Adrenal gland (tissue), 12 donors: Measurements from ENCODE around the gene MC5R. TPM values are rescaled to one million over a fixed set of nuclear protein-coding genes. Genes with fewer than 3 reads are reported as not detected.
"Not testable (repeated sequence)": the region's sequence is repeated elsewhere in the genome, so short reads cannot be mapped to it uniquely, and the experiment has no call there.

Source experiments
- DNase-seq, 7 donors: peaks; one replicate each; pipeline ENCODE4 v3.0.0-alpha.2; 2019 to 2020
- H3K27ac ChIP-seq, 5 donors: fragments of 200-600 bp; sonication (generic) in 4 of 5; 1 replicate in 3 of 5; 2 replicates in 2 of 5; pipeline versions ENCODE4 v1.5.1 to v1.8.0; 2016 to 2020; ENCODE audit warnings: mild to moderate bottlenecking in 1 of 5
- H3K27me3 ChIP-seq: fragments of 200-600 bp; 2 replicates; pipeline ENCODE4 v1.8.0; 2021
- H3K36me3 ChIP-seq, 2 donors: fragments of 200-600 bp; replicated peaks in 1 of 2; 1 replicate in 1 of 2; 2 replicates in 1 of 2; pipeline versions ENCODE4 v1.5.1 to v1.8.0; 2018 to 2022
- H3K4me1 ChIP-seq, 2 donors: fragments of 200-600 bp; replicated peaks in 1 of 2; 1 replicate in 1 of 2; 2 replicates in 1 of 2; pipeline versions ENCODE4 v1.5.1 to v1.8.0; 2018 to 2021
- H3K4me3 ChIP-seq, 4 donors: fragments of 200-600 bp; sonication (generic) in 3 of 4; one replicate each; pipeline ENCODE4 v1.5.1; 2016 to 2018
- H3K9me3 ChIP-seq, 3 donors: fragments of 200-600 bp; sonication (generic) in 1 of 3; replicated peaks in 1 of 3; 1 replicate in 2 of 3; 2 replicates in 1 of 3; pipeline versions ENCODE4 v1.5.1 to v1.8.0; 2016 to 2021
- POLR2A ChIP-seq, 2 donors: fragments of 450-650 bp; IDR thresholded peaks; one replicate each; pipeline ENCODE4 v1.6.1; 2017; ENCODE audit warnings: antibody characterized with exemption in 2 of 2, mild to moderate bottlenecking in 2 of 2, moderate library complexity in 1 of 2
- WGBS, 4 donors: extraction: QIAGEN DNeasy Blood & Tissue Kit in 2 of 4; methylation state at CpG; one replicate each; pipeline versions ENCODE4 v1.1.5 to v1.1.7; 2013 to 2017; 5-methylcytosine and 5-hydroxymethylcytosine counted together
- intact Hi-C, 2 donors: fragments of 100-400 bp; cut with DNase I; formaldehyde crosslinking; loops; one replicate each; pipeline versions ENCODE4 v1.14.1 to v1.15.0; 2022 to 2023
- polyA plus RNA-seq, 3 donors: library from polyadenylated mRNA; stranded (reverse); fragments of 200-250 nt in 2 of 3; fragments of 350-450 nt in 1 of 3; fragmentation: Illumina TruSeq in 1 of 3; extraction: RNeasy Lipid Tissue Mini Kit (QIAGEN cat#74804) in 1 of 3; gene quantifications; one replicate each; pipeline ENCODE4 v1.2.3, GENCODE V29; 2013 to 2014
- total RNA-seq, 9 donors: library from RNA; depleted of rRNA in 4 of 9; stranded (reverse); fragments of >200 nt in 4 of 9; fragments of 120-200 nt in 1 of 9; fragmentation: NEBNext Ultra II Directional in 1 of 9; extraction: Animal tissue kit (Norgen Biotek cat#: 25700) in 1 of 9; gene quantifications; one replicate each; pipeline versions ENCODE4 v1.1.0 to v1.2.4, GENCODE V29; 2013 to 2023
- TF ChIP-seq, protein P1 (sequence below), 6 experiments: fragments of 450-650 bp in 4 of 6; fragments of 200-600 bp in 2 of 6; sonication (generic) in 1 of 6; IDR thresholded peaks; 1 replicate in 5 of 6; 2 replicates in 1 of 6; pipeline versions ENCODE4 v1.5.1 to v1.8.0; 2016 to 2021; ENCODE audit warnings: antibody characterized with exemption in 6 of 6, mild to moderate bottlenecking in 2 of 6, moderate library complexity in 1 of 6
- donor health status: healthy with polysubstance abuse.
- donor health status: Bipolar disorder and iron deficiency.
- donor health status: DM: yes; HTN: yes; CAD: no.
- donor health status: DM: no; HTN: no; CAD: no.
- donor health status: DM: no; HTN: no; CAD: no.
- donor health status: DM: yes; HTN: yes; CAD: no.

Gene MC5R
- total and polyA plus RNA-seq, 12 donors, result 0.06 to 0.32 (median 0.18) TPM; not detected in 7

DNA sequence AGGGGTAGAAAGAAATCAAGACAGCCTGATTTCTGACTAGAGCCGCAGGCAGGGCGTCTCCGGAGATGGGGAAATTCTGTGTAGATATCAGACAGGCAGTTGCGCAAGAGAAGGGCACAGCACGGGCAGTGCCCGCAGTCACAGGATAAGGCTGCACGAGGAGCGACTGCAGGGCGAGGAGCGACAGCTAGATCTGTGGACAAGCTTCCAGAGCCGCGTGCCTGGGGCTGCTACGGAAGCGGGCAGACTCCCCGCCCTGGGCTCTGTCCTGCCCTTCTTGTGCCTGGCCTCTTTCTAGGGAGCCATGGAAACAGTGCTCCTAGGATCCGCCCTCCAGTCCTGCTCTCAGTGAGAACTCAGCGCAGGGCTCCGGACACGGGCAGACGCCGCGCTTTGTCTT lies 12.6 kb downstream of the MC5R start:
- no peak overlapping the region for H3K27ac ChIP-seq
- no peak for DNase-seq
- WGBS, 4 donors, result 90 to 92% (median 91%) methylated on average over 11 to 22 of the region's 22 CpGs
- H3K9me3 ChIP-seq, result no peaks in the 10 kb centered on the region
- intact Hi-C loops, result no loop called here
- no peaks in the 10 kb centered on the region for H3K4me1 ChIP-seq
- TF ChIP-seq, protein P1, sequence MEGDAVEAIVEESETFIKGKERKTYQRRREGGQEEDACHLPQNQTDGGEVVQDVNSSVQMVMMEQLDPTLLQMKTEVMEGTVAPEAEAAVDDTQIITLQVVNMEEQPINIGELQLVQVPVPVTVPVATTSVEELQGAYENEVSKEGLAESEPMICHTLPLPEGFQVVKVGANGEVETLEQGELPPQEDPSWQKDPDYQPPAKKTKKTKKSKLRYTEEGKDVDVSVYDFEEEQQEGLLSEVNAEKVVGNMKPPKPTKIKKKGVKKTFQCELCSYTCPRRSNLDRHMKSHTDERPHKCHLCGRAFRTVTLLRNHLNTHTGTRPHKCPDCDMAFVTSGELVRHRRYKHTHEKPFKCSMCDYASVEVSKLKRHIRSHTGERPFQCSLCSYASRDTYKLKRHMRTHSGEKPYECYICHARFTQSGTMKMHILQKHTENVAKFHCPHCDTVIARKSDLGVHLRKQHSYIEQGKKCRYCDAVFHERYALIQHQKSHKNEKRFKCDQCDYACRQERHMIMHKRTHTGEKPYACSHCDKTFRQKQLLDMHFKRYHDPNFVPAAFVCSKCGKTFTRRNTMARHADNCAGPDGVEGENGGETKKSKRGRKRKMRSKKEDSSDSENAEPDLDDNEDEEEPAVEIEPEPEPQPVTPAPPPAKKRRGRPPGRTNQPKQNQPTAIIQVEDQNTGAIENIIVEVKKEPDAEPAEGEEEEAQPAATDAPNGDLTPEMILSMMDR (IDR thresholded peaks at IDR 0.05), result no peak
- no peak for TF ChIP-seq POLR2A (IDR thresholded peaks at IDR 0.05)
- no peaks in the 10 kb centered on the region for H3K36me3 ChIP-seq
- peaks cover 7% of the 10 kb centered on the region for H3K27me3 ChIP-seq
- no peak overlapping the region for H3K4me3 ChIP-seq

DNA sequence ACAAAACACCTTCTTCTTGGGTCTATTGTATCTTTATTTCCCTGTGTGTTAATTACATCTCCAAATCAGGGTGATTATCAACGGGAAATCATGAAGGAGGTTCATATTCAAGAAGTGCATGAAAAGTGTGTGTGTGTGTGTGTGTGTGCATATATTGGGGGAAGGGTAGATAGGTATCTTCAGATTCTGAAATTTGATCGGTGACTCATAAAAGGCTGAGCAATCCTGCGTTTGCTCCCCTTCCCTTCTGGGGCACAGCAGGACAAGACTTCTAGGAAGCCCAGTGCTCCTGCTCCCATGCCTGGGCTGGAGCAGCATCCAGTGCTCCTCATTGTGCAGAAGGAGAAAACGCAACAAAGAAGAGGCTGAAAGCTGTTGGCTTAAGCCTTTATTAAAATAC lies 25.8 kb downstream of the MC5R start:
- Histone ChIP-seq H3K27me3 (no peaks in the 10 kb centered on the region), H3K27ac (no peak overlapping the region), H3K4me3 (no peak overlapping the region), H3K4me1 (no peaks in the 10 kb centered on the region), H3K36me3 (no peaks in the 10 kb centered on the region), H3K9me3 (peaks cover 0 to 9% (median 0%) of the 10 kb centered on the region in 3 donors)
- no peak for DNase-seq
- intact Hi-C loops, result no loop called here
- WGBS, 4 donors, result 81 to 91% (median 88%) methylated on average over 4 of the region's 4 CpGs
- TF ChIP-seq POLR2A (IDR thresholded peaks at IDR 0.05), result no peak

DNA sequence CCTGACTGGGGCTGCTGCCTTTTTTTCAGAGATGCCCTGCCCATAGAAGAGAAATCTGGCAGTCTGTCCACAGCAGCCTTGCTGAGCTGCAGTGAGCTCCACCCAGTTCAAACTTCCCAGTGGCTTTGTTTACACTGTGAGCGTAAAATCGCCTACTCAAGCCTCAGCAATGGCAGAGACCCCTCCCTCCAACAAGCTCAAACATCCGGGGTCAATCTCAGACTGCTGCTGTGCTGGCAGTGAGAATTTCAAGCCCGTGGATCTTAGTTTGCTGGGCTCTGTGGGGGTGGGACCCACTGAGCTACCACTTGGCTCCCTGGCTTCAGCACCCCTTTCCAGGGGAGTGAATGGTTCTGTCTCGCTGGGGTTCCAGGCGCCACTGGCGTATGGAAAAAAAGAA lies 38.9 kb downstream of the MC5R start:
- H3K36me3 ChIP-seq, DNase-seq, H3K9me3 ChIP-seq, H3K4me1 ChIP-seq, intact Hi-C loops, H3K27me3 ChIP-seq, H3K27ac ChIP-seq, H3K4me3 ChIP-seq: not testable (repeated sequence)
- 44 to 49% (median 45%) methylated on average over 4 to 7 of the region's 7 CpGs for WGBS, 4 donors

DNA sequence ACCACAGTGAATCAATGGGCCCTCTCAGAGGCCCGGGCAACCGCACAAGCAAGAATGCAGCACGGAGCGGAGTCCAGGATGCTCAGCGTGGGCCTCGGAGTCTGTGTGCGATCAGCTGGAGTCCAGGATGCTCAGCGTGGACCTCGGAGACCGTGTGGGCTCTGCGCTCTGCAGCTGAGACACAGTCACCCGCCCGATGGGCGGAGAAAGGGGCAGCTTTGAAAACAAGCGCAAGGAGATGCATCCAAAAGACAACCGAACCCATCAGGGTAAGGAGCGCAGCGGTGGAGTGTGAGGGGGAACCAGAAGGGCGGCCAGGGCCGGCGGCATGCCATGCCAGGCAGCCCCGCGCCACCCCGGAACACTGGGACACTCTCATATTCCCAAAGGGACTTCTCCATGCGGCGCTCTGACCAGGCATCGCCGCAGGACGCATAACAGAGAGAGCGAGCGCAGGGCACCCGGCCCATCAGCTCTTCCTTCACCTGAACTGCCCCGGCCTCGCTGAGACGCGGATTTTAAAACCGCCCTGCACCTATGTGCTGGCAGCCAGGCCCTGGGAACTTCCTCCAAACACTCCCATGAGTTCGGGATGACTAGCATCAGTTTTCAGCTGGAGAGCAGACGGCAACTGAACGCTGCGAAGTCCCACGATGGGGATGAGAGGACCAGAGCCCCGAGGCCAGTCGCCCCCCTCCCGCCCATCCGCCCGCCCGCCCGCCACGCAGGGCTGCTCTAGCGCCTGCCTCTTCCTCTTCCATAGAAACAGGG lies 44.7 kb downstream of the MC5R start:
- intact Hi-C loops, result no loop called here
- peaks cover 18% of the 10 kb centered on the region for H3K27me3 ChIP-seq
- no peak overlapping the region for H3K4me3 ChIP-seq
- no peaks in the 10 kb centered on the region for H3K4me1 ChIP-seq
- no peaks in the 10 kb centered on the region for H3K9me3 ChIP-seq
- 4 to 10% (median 5%) methylated on average over 17 to 51 of the region's 51 CpGs for WGBS, 4 donors
- no peak for DNase-seq
- no peak overlapping the region for H3K27ac ChIP-seq
- TF ChIP-seq, protein P1 (IDR thresholded peaks at IDR 0.05), result no peak
- H3K36me3 ChIP-seq, result no peaks in the 10 kb centered on the region

DNA sequence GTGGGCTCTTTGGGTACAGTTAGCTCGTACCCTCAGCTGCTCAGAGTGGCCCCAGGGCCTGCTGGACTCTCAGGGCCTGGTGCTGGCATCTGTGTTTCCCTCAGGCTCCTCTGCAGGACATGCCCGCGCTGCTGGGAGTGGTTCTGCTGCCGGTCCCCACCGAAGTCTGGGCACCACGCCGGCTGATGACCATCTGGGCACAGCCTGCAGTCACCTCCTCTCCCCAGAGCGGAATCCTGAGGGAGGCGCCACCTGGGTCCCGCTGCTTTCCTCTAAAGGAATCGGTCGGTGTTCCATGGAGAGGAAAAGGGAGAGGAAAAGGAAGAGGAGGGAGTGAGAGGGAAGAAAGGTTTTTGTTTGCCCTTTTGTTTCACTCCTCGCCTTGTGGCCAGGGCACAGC lies 47.8 kb downstream of the MC5R start:
- DNase-seq, result no peak
- H3K4me3 ChIP-seq, result no peak overlapping the region
- intact Hi-C loops, result no loop called here
- no peak for TF ChIP-seq POLR2A (IDR thresholded peaks at IDR 0.05)
- TF ChIP-seq, protein P1 (IDR thresholded peaks at IDR 0.05), result no peak
- H3K27me3 ChIP-seq, result peaks cover 18% of the 10 kb centered on the region
- H3K36me3 ChIP-seq, result no peaks in the 10 kb centered on the region
- WGBS, 4 donors, result 68 to 79% (median 72%) methylated on average over 10 to 13 of the region's 13 CpGs
- no peaks in the 10 kb centered on the region for H3K4me1 ChIP-seq
- H3K27ac ChIP-seq, result no peak overlapping the region
- H3K9me3 ChIP-seq, result no peaks in the 10 kb centered on the region
